ENCODE results near the gene RHO.

DNA sequence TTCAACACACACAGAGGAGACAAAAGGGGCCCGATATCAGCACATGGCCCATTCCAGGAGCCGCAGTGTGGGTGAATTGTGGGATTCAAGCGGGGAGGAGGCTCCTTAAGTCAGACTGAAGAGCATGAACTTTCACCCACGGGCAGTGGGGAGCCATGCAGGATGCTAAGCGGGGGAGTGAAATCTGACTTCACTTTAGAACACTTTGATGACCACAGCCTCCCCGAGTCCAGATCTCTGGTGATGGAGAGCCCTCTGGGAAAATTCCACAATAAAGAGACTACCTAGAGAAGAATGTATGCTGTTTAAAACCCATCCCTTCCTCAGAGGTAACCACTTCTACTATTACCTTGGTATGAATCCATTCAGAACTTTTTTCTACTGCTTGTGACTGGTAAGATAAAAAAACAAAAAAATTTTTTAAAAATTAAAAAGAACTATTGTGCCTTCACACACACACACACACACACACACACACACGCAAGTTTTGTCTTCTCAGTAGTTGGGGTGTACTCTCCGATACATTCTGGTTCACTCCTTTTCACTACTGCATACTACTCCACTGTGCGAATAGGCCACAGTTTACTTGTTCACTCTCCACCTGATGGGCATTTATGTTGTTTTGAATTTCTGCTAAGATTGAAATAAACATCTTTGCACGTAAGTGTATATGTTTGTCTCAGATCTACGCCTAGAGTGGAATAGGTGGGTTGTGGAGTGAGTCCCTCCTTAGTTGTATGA lies 12.5 kb downstream of the RHO start:
- TF ChIP-seq PBX3 (IDR thresholded peaks at IDR 0.05) (no peak), FOXJ3 (CRISPR knock-in tag; IDR thresholded peaks at IDR 0.05) (no peak), USF2 (IDR thresholded peaks at IDR 0.05; ENCODE audit: borderline replicate concordance, low read depth, low read length) (no peak), GABPA (IDR thresholded peaks at IDR 0.05; ENCODE audit: low read depth) (no peak), RFX5 (IDR thresholded peaks at IDR 0.05; ENCODE audit: low read length) (no peak), POLR2AphosphoS5 (IDR thresholded peaks at IDR 0.05; ENCODE audit: low read depth, low read length) (no peak), CTCF (IDR thresholded peaks at IDR 0.05) (no peak)
